ENCODE data around the gene AUTS2.

DNA sequence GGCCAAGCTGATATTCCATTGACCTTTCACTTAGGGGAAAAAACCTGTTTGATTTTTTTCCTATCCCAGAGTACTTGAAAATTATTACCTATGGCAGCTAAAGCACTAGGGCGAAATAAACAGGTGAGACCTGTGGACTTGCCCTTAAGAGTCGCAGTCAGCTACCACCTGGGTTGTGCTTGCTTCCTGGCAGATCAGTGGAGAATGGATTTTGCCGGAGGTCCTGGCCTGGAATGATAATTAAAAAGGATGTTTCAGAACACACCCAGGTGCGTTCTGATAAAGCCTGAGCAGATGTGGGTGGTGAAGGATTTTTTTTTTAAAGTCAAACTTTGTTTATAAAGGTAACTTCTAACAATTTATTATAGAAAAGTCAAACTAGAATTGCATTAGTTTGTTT, 59.1 kb downstream of the AUTS2 start:
- no peak for TF ChIP-seq CTCF (IDR thresholded peaks at IDR 0.05)
- TF ChIP-seq POLR2A (IDR thresholded peaks at IDR 0.05), result no peak

All from thyroid gland (tissue), 4 donors.